NCI-H1105 treated with DMSO at 0.1 percent for 48 hours (cell line): ENCODE measurements around the gene KCNJ5.

ENCODE experiments used
- DNase-seq: peaks from one replicate; lab custom pipeline; 2025; lab: John Stamatoyannopoulos, UW

KCNJ5 gene

DNA sequence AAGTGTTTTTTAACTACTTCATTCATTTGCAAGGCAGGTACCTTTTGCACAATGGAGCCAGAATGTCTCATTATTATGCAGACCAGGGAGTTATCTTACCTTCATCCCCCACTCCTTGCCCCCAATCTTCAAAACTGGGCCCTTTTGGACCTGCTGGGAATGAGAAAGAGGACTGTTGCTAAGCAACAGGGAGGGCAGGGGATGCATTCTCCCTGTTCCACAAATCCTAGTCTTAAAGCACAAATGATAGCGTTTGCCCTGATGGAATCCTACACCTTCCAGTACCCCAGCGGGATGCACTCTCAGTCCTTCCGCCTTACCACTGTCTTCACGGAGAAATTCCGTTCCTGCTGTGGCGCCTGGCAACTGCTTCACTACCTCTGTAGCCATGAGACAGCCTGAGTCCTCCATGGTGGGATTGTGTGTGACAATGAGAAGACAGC is 20.0 kb upstream of the KCNJ5 start:
- DNase-seq, result no peak

DNA sequence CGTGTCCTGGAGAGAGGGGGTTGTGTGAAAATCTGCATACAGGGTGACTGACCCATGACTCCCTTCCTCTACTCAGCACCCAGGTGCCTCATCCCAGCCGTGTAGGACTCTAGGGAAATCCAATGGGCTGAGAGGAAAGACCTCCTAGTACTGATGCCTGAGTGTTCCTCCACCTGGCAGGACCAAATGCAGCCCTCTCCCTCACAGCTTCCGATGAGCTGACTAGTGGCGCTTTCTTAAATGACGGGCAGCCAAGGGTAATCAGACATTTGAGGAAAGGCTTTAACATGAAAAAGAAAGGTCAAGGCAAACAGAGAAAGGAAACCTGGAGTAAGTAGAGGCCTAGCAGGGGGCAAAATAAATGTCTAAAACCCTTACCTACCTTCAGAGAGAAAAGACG is 19.1 kb upstream of the KCNJ5 start:
- no peak for DNase-seq

DNA sequence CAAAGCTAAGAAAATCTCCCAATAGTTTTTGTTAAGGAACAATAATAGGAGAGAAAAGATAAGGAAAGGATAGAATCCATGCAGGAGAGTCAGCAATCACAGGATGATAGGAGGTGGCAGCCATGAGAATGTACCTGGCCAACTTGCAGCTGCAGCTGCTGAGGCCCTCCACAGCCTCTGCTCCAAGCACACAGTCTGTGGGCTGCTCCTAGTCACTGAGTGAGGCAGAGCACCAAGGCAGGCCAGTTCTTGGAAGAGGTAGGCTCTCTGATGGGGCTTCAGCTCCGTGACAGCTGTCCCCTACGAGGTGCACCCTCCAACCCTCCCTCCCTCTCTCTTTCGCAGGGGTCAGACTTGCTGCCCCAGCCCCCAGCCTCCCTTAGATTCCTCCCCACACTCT is 18.6 kb upstream of the KCNJ5 start:
- DNase-seq, result no peak

DNA sequence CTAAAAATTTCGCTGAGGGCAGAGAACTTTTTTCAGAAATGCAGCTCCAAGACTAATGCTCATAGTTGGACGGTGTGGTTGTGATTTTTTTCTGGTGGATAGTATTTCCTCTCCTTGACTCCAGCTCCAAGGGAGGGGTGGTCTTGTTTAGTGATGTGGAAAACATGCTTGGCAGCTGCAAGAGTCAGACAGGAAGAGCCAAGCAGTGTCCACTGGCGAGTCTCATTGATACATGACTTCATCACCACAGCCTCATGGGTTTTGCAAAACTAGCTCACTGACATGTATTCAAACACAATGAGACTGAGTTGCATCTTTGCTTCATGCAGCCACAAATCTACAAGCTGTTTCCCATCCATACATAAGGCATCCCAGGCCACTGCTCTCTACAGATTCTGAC is 16.7 kb upstream of the KCNJ5 start:
- no peak for DNase-seq

DNA sequence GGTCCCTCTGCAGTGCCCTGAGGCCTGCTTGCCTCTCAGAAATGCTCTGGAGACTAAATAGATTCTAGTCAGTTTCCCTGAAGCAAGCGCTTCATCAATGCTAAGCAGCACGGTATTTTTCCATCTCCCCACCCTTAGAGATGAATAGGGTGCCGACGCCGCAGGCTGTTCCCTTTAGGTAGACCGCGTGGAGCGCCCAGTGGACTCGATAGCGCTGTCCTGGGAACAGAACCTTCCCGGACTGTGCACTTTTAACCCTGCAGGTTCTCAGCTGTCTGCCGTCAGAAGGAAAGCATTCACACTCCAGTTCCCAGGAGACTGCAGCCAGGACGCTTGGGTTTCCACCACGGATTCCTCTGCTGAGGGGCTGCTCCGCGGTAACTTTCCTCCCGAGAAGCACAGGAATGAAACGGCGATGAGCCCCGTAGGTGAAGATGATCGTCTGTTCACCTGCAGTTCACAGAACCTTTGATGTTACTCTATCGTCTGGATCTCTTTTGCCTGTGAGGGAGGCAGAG is 15.0 kb upstream of the KCNJ5 start:
- DNase-seq, result no peak

DNA sequence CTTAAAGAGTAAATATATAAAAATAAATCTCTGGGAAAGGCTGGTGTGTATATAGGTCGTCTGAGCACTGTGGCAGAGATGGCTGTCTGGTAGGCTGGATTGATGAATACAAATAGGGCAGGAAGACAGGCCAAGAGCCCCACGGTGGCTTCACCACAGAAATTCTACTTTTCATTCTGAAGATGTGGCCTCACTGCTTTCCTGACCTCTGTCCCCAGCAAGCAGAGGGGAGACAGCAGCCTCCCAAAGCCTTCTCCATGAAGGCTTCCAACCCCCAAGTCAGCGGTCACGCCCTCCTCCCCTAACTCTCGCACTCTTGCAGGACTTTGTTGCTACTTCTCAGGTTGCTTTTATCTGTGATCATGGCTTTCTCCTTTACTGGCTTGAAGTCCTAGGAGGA is 13.4 kb upstream of the KCNJ5 start:
- DNase-seq, result no peak

DNA sequence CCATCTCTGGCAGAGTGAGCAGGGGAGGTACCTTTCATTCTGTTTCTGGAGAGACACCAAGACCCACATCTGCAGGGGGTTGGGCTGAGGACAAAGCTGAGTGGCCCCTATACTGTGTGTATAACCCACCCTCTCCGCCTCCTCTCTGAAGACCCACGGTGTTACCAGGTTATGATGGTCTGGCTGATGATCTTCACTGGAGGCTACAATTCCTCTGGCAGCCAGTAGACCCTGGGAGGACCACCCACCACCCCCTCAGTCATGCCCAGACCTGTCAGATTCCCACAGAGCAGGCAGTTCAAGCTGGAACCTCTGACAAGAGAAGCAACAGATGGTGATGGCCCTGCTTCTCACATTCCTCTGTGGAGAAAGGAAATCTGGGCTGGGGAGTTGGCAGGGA is 12.7 kb upstream of the KCNJ5 start:
- no peak for DNase-seq

DNA sequence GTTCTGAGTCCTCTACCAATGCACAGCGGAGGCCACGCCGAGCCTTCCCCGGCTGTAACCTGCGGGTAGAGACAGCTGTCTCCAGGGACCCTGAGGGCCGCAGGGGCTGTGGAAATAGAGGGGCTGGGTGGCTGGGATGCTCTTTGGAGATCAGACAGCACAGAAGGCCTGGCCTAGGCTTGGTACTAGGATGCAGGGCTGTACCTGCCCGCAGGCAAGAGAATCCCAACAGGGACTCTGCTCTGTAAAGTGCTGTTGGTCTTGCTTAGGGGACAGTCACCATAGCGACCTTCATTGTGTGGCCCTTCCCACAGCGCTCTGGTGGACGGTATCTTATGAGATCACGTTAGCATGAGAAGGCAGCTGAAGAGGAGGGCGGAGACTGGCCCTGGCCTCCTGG is 11.3 kb upstream of the KCNJ5 start:
- no peak for DNase-seq

DNA sequence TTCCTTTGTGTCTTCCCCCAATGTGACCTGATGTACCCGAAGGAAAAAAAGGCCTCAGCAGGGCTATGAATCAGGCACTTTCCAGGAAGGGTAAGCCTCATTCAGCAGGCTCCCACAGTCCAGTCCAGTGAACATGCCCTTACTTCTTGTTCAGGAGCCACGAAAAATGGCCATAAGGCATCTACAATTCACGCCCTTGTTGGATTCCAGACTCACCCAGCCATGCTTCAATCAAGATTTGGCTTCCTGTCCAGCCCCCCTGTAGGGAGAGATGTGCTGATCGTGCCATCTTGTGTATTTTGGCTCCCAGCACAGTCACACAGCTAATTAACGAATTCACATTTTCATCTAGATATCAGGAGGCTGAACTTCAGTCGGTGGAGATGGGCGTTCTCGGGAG is 9.9 kb upstream of the KCNJ5 start:
- no peak for DNase-seq

DNA sequence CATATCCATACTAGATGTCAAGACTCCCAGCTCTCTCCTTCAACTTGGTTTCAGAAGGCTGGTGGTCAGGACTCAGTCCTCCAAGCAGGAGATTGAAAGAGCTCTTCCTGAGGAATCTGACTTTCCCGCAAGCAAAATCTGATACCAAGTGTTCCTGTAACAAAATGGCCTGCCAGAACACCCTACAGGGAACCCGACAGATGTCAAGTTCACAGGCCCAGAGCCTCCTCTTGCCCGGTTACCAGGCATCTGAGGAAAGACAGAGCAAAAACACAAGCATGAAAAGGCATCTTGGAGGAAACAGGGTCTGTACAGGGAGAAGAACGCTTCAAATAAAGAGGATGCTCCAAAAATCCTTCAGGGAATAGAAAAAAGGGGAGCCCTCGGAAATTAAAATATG is 8.7 kb upstream of the KCNJ5 start:
- DNase-seq, result no peak

DNA sequence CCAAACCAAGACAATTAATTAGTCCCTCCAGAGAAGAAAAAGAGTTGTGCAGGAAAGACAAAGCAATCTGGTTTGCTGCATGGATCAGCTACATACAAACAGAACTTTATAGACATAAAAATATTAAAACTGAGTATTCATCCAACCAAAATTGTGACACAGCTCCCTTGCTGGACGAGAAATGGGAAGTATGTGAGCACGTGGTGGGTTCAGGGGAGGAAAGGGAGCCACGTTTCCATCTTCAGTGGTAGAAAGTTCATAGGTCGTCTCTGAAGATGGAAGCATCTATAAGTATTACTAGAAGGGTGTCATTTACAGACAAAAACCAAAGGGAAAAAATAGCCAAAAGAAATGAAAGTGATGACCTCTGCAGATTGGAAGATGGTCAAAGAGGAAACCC is 7.1 kb upstream of the KCNJ5 start:
- no peak for DNase-seq

DNA sequence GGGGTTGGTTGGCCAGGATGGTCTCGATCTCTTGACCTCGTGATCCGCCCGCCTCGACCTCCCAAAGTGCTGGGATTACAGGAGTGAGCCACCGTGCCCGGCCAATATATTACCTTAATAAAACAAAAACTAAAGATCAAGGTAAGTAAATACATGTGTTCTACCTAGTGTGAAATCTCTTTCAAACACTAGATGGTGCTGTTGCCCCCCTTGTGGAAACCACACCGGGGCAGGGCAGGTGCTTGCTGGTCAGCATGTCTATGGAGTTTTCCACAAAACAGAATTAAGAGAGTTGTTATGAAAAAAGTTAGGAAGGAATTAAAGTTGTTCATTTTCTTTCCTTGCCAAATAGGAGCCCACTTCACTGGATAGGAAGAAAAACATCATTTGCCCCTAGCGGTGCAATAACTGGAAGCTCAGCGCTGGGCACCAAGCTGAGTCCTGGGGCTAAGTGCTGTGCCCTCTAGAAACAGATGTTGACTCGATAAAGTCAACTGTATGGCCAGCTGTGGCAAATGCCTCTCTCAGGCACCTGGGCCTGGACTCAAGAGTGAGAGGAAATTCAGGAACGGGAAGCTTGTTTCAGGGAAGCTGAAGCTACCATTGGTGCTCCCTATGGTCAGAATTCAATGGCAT is 6.3 kb upstream of the KCNJ5 start:
- peak; percentile 79 for DNase-seq

DNA sequence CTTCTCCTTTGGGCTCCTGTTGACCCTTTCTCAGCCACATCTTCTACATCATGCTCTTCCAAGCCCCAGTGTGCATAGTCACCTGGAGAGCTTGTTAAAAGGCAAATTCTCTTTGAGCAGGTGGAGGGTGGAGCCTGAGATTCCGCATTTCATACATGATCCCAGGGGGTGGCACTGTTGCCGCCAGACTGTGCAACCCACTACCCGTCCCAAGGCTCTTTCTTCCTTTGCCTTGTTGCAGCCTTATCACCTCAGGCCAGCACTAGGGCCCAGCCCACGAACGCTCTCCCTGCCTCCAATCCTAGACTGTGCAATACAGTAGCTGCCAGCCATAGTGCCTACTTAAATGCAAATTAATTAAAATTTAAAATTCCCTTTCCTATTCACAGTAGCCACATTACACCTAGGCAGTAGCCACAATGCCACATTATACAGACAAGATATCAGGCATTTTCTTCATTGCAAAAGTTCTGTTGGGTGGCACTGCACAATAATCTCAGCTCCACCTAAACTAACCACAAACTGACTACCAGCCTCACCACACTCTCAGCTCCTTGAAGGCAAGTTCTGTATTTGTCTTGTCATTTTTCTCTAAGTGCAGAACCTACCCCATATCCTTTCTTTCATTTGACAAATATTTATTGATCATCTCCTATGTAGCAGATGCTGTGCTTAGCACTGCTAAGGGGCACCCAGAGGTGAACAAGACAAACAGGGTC is 4.6 kb upstream of the KCNJ5 start:
- peak; percentile 62 for DNase-seq

DNA sequence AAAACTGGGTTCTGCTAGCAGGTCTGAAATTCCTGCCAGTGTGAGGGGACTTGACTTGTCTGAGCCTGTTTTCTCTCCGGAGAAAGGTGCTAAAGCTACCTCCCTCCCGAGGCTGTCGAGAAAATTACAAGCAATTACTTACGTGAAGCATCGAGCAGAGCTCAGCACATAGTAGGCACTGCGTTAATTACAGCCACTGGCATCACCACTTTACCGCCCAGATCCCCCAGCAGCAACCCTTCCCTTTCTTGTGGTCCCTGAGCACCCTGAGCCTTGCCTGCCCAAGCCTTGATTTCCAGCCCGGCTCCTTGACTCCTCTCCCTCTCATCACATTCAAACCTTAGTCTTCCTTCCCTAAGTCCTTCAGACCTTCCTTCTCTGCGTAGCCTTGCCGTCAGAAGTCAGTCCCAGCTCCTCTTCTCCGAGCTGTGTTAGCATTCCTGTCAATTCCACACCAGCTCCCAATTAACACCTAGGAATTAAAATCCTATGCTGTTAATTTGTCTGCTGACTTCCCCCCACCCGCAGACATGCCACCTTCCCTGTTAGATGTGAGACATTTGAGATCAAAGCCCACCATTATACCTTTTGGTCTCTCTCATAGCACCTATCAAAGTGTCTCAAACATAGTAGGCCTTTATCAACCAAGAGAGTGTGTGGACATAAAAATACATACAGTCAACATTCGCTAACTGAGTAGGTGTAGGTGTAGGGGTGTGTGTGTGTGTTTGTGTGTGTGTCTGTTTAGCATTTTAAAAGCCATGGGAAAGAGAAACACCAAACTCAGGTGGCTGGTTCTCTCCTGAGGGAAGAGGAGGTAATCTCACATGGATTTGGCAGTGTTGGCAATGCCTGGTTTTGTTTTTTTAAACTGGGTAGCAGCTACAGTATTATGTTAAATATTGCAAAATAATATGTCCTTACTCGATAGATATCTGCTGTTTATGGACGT is 2.8 kb upstream of the KCNJ5 start:
- DNase-seq, result peak; percentile 61

DNA sequence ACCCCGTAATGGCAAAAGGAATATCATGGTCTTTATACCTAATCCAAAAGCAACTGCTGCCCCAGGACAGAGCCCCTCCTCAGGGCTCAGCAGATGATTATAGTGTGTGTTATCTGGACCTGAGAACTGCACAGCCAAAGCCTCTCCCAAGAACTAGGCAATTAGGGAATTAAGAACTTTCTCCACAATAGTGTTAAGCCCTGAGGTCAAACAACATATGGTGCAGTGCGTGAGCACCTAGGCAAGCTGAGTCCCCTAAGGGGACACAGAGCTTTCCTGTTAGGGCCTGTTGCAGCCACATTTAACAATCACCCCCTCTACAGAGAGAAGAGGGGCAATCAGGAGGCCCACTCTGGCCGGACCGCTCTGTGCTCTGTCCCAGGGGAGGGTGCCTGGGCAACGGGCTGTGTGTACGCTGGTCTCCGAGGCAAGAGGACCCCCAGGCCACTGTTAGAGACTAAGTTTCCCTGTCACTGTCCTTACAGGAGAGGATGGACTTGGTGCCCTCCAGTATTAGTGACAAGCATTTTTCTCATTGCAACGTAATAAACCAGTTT is 1.4 kb upstream of the KCNJ5 start:
- no peak for DNase-seq

DNA sequence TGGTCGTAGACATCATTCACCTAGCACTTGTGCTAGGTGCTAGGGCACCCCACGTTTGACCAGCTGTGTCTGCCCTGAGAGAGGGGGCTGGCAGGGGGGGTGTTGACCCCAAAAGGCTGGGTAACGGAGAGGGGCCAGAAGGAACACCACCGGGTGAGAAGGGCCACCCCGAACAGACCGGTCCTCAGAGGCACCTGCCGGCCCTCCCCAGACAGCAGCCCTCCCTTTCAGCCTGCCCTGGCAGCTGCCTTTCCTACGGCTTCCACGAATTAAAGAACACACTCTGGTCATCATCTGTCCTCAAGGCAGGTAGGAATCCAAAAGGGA is 977 bp upstream of the KCNJ5 start:
- no peak for DNase-seq

DNA sequence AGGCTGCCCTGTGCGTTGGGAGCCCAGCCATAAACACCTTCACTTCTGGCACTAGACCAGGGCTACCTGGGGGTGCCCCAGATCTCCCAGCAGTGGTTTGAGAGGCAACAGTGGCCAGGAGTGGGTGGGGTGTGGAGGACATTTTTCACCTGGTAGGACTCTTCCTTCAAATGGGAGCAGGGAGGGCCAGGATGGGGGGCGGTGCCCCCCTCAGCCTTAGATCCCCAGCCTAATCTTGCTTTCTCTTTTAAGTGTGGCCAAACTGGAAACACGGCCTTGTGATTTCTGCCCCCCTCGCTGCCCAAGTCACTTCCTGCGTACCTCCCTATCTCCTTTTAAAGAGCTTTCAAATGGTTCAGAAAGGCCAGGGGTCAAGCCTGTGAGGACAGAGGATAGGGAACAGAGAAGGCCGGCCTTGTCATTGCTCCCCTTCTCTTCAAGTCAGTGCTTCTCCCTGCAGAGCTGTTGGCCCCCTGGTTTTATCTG is 800 bp downstream of the KCNJ5 start:
- DNase-seq, result no peak

DNA sequence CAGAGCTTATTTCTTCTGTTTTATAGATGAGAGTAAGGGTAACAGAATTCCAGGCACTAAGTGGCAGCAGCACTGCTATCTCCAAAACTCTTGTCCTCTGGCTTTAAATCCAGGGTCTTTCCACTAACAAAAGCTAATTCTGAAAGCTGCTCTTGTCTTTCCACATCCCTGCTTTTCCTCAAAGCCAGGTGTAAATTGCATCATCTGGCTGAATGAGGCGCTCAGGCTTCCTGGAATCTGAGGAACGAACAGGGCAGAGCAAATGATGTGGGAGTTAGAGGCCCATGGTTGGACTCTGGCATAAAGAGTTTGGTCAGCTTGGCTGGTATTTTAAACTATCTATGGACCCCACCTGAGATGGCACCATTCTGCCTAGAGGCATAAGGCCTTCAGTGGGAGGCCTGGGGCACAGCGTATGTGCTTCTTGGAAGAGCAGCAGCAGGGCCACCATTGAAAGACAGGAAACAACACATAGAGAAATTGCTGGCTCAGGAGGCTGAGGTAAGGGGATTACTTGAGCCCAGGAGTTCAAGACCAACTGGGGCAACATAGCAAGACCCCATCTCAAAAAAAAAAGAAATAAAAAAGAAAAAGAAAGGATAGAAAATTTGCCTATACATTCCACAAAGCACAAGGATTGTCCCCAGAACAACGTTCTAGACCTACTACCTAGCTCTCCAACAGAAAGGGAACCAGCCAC is 1.9 kb downstream of the KCNJ5 start:
- no peak for DNase-seq

DNA sequence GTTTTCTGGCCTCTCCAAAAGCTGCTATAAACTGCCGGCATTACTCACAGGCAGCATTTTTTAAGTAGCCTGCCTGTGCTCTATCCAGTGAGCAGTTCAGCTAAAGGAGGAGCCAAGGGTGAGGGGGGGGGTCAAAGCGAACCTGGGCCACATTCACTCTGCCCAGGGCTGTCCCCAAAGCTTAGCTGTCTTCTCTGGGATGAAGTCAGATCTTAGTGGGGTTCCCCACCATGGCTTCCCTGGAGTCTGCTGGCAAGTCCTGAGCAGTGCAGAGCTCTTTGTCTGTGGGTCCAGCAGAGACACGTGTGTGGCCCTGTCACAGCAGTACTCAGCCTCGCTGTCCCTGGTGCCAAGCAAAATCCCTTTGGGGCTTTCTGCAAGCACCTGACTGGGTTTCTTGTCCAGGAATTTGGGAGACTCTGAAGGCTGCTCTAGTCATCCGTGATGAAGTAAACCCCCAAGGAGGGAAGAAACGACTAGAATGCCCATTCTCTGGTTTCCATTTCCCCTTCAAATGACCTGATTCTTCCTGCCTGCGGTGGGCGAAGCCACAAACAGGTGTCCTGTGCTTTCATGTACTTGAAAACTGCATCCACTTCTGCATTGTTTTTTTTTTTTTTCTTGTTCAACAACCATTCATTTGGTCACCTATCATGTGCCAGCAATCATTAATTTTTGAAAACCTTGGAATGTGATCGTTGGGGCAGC is 2.6 kb downstream of the KCNJ5 start:
- no peak for DNase-seq

DNA sequence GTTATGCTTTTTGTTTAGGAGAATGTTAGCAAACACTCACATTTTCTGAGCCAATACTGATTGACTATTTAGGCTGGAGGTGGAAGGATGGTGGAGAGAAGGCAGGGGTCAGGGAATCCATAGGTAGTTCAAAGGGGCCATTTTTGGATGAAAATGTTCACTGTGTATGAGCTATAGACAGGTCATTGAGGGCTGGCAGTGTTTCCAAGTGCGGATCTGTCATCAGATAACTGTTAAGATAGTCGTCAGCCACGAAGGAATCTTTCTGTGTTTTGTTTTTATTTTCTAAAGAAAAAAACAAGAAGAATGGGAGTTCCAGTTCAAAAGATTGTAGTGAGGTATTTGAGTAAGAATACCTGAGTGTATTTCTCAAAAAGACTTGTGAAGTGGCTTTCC is 3.1 kb downstream of the KCNJ5 start:
- no peak for DNase-seq

DNA sequence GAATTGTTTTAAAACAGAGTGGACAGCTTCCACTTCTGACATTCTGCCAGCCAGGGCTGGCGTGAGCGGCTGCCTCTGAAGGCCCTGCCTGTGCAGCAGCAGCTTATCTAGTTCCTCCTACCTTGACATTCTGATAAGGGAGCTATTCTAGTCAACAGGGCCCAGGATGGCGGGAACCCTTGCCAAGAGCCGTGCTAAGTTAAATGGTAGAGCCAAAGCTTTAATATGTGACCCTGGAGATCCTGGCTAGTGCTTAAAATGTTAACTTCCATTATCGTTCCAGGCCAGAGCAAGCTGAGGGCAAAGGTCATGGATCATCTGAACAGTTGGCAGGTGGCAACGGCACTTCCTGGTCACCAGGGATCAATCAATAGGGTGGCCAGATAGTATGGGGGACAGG is 3.5 kb downstream of the KCNJ5 start:
- DNase-seq, result no peak
